GM12865 (cell line): ENCODE measurements around the gene YWHAG.
"Not testable (repeated sequence)": the region's sequence is repeated elsewhere in the genome, so short reads cannot be mapped to it uniquely, and the experiment has no call there.

ENCODE experiments used
- DNase-seq: peaks from one replicate; pipeline ENCODE4 v3.0.0; 2010; ENCODE audit warnings: low read depth
- H3K4me3 ChIP-seq: 2 replicates; pipeline ENCODE4 v1.5.1; 2011; ENCODE audit warnings: mild to moderate bottlenecking, low read depth, low read length, control low read depth
- TF ChIP-seq, protein P1 (sequence below): IDR thresholded peaks from 2 replicates; pipeline ENCODE4 v1.5.1; 2011; ENCODE audit warnings: low read length, control low read depth, low read depth, inconsistent platforms; ENCODE audit not compliant: insufficient read depth; ENCODE audit errors: missing control alignments

The YWHAG gene

DNA sequence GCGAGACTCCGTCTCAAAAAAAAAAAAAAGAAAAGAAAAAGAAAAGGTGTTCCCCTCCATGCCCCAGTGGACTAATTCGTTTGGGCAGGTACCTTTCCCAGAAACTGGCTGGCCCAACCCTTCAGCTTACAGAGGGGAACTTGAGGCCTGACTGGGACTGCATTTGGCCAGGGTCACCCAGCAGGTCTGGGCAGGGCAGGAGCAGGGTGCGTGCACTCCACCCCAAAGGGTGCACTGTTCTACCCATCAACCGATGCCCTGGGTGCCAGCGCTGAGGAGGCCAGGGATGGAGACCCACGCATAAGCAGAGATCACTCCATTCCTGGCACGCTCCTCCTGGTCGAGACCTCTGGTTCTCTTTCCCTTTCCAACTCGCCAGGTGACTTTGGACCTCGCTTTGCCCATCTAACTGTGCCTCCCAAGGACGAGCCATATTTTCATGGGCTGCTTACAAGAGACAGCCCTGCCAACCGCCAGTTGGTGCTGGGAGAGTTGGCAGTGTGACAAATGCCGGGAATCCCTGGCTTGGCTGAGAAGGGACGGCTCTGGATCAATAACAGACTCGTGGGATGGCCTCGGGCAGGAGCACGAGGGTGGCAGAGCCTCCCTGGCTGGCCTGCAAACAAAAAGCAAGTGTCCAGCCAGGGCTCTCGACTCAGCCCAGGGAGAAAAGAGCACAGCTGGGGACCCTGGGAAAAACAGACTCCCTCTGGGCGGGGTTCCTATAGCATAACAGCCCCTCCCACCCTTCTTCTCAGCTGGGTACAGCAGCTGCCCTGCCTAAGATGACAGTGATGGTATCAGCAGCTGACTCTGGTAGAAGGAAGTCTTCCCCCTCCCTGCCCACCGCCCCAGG lies 48.5 kb downstream of the YWHAG start:
- TF ChIP-seq, protein P1, sequence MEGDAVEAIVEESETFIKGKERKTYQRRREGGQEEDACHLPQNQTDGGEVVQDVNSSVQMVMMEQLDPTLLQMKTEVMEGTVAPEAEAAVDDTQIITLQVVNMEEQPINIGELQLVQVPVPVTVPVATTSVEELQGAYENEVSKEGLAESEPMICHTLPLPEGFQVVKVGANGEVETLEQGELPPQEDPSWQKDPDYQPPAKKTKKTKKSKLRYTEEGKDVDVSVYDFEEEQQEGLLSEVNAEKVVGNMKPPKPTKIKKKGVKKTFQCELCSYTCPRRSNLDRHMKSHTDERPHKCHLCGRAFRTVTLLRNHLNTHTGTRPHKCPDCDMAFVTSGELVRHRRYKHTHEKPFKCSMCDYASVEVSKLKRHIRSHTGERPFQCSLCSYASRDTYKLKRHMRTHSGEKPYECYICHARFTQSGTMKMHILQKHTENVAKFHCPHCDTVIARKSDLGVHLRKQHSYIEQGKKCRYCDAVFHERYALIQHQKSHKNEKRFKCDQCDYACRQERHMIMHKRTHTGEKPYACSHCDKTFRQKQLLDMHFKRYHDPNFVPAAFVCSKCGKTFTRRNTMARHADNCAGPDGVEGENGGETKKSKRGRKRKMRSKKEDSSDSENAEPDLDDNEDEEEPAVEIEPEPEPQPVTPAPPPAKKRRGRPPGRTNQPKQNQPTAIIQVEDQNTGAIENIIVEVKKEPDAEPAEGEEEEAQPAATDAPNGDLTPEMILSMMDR: no peak
- H3K4me3 ChIP-seq: no peak overlapping the region
- no peak for DNase-seq

DNA sequence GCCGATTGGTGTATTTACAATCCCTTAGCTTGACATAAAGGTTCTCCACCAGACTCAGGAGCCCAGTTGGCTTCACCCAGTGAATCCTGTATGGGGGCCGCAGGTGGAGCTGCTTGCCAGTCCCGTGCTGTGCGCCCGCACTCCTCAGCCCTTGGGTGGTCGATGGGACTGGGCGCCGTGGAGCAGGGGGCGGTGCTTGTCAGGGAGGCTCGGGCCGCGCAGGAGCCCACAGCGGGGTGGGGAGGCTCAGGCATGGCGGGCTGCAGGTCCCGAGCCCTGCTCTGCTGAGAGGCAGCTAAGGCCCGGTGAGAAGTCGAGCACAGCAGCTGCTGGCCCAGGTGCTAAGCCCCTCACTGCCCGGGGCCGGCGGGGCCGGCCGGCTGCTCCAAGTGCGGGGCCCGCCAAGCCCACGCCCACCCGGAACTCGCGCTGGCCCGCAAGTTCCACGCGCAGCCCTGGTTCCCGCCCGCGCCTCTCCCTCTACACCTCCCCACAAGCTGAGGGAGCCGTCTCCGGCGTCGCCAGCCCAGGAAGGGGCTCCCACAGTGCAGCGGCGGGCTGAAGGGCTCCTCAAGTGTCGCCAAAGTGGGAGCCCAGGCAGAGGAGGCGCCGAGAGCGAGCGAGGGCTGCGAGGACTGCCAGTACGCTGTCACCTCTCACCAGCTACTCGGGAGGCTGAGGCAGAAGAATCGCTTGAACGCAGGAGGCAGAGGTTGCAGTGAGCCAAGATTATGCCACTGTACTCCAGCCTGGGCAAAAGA lies 49.3 kb downstream of the YWHAG start:
- DNase-seq, H3K4me3 ChIP-seq: not testable (repeated sequence)

DNA sequence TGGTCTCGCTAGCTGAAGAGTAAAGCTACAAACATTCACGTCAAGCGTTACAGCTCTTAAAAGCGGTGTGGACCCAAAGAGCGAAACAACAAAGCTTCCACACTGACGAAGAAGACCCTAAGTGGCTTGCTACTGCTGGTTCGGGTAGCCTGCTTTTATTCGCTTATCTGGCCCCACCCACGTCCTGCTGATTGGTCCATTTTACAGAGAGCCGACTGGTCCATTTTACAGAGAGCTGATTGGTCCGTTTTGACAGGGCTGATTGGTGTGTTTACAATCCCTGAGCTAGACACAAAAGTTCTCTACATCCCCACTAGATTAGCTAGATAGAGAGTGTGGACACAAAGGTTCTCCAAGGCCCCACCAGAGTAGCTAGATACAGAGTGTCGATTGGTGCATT lies 49.9 kb downstream of the YWHAG start:
- not testable (repeated sequence) for DNase-seq, H3K4me3 ChIP-seq

DNA sequence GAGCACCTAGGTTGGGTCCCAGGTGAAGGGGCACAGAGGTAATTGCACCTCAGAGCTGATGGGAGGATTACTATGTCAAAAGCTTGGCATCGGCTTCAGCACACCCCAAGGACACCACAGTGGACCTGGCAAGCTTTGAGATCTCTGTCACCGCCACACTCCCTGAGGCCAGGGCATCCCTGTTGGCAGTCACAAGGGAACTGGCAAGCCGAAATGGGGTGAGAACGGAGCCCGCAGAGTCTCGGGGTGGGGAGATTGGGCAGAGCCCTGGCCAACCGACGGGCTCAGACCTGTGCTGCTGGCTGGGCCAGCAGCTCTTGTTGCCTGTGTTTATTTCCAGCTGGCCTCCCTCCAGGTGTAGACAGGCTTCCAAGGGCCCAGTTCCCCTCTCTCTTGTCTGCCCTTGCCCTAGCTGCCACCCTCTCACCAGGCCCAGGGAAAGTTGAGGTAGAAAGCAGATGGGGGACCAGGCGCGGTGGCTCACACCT lies 53.9 kb downstream of the YWHAG start:
- DNase-seq: no peak
- no peak overlapping the region for H3K4me3 ChIP-seq
- TF ChIP-seq, protein P1: no peak

DNA sequence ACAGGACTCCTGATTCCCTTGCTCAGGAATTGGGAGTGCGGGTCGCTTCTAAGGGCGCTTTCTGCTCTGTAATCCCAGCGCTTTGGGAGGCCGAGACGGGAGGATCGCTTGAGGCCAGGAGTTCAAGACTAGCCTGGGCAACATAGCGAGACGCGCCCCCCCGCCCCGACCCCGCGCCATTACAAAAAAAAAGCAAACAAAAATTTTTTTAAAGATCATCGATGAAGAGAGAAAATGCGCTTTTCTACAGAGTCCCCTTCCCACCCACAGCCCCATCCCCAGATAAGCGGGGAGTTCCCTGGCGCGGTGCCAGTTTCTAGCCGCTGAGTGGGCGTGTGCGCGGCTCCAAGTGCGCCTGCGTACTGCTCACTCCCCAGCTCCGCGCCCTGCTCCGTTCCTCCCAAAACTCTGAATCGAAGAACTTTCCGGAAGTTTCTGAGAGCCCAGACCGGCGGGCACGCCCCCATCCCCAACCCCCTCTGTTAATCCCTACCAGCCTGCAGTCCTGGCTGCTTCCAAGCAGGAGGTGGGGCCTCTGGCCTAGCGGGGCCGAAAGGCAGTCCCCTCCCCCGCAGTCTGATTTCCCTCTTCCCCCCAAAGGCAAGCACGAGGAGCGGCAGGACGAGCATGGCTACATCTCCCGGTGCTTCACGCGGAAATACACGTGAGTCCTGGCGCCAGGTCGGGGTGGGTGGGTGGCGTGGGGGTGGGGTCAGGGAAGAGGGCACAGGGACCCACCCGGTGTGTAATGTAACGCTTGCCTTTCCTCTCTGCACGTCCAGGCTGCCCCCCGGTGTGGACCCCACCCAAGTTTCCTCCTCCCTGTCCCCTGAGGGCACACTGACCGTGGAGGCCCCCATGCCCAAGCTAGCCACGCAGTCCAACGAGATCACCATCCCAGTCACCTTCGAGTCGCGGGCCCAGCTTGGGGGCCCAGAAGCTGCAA lies 55.3 kb downstream of the YWHAG start:
- peak overlapping the region; percentile 63 for H3K4me3 ChIP-seq
- DNase-seq: peak; percentile 87
- TF ChIP-seq, protein P1: no peak

DNA sequence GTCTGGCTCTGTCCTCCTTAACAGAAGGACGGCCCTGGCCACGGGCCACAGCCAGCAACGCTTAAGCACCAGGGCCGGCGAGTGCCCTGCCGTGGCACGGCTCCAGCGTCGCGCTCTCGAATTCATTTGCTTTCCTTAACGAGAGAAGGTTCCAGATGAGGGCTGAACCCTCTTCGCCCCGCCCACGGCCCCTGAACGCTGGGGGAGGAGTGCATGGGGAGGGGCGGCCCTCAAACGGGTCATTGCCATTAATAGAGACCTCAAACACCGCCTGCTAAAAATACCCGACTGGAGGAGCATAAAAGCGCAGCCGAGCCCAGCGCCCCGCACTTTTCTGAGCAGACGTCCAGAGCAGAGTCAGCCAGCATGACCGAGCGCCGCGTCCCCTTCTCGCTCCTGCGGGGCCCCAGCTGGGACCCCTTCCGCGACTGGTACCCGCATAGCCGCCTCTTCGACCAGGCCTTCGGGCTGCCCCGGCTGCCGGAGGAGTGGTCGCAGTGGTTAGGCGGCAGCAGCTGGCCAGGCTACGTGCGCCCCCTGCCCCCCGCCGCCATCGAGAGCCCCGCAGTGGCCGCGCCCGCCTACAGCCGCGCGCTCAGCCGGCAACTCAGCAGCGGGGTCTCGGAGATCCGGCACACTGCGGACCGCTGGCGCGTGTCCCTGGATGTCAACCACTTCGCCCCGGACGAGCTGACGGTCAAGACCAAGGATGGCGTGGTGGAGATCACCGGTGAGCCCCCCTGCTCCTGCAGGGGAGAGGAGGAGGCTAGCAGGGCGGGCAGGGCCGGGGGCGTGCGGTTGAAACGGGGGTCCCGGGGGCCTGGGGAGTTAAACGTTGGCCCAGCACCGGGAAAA lies 56.2 kb downstream of the YWHAG start, which contains the start of gene HSPB1:
TSS of gene HSPB1 (plus strand) at position 327 of the 855 bp plus-strand sequence. CDS start at position 367, 40 bp downstream.
- peak within 1 kb of the TSS; percentile 63 for H3K4me3 ChIP-seq
- TF ChIP-seq, protein P1: no peak
- peak; percentile 80 for DNase-seq

DNA sequence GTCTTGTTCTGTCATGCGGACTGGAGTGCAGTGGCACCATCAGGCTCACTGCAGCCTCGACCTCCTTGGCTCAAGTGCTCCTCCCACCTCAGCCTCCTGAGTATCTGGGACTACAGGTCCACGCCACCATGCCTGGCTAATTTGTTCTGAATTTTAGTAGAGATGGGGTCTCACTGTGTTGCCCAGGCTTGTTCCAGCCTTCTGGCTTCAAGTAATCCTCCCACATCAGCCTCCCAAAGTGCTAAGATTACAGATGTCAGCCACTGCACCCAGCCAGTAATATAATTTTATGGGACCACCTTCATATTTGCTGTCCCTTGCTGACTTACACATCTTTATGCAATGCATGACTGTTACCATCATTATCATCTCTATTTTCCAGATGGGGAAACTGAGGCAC lies 57.8 kb downstream of the YWHAG start:
- TF ChIP-seq, protein P1: no peak
- no peak overlapping the region for H3K4me3 ChIP-seq
- no peak for DNase-seq
